ENCODE data around the gene PCDHGB3.

DNA sequence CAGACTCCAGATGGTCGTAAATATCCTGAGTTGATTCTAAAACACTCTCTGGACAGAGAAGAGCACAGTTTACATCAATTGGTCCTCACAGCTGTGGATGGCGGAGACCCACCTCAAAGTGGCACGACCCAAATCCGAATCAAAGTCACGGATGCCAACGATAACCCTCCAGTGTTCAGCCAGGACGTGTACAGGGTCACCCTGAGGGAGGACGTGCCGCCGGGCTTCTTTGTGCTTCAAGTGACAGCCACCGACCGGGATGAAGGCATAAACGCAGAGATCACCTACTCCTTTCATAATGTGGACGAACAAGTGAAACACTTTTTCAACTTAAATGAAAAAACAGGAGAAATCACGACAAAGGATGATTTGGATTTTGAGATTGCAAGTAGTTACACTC, 9.4 kb upstream of the PCDHGB3 start:
- no peak for TF ChIP-seq ZNF224 (CRISPR knock-in tag; IDR thresholded peaks at IDR 0.05)
- no peak for TF ChIP-seq EP300 (IDR thresholded peaks at IDR 0.05; ENCODE audit: low read length)
- no peak for TF ChIP-seq MED1 (CRISPR knock-in tag; IDR thresholded peaks at IDR 0.05; ENCODE audit: borderline replicate concordance)
- no peak for TF ChIP-seq ZNF274 (IDR thresholded peaks at IDR 0.05; ENCODE audit: borderline replicate concordance, low read depth, low read length)
- no peak for TF ChIP-seq TBL1XR1 (IDR thresholded peaks at IDR 0.05; ENCODE audit: low read length in 2 of 2)
- TF ChIP-seq CTCF (IDR thresholded peaks at IDR 0.05 in 2 of 3, conservative IDR thresholded peaks at IDR 0.05 in 1 of 3; ENCODE audit: insufficient read depth in 2 of 3, low read depth in 1 of 3, low read length in 3 of 3) = no peak

All from K562 (cell line).